ENCODE data around the gene SEMA6C.
"Not testable (repeated sequence)": the region's sequence is repeated elsewhere in the genome, so short reads cannot be mapped to it uniquely, and the experiment has no call there.

The SEMA6C gene

GRCh38 chr1:151097426-151097825 lies 49.0 kb downstream of the SEMA6C start:
- H3K14ac ChIP-seq (ENCODE audit: low read length); H2AK5ac ChIP-seq (ENCODE audit: low read depth, low read length); DNase-seq (ENCODE audit: low spot score); H2BK120ac ChIP-seq (ENCODE audit: low read depth, low read length); H3K79me1 ChIP-seq (ENCODE audit: low read depth, low read length); H3K27me3 ChIP-seq (ENCODE audit: control insufficient read depth in 3 of 3, insufficient read depth in 3 of 3, low read depth in 1 of 3, low read length in 3 of 3); H3K4ac ChIP-seq (ENCODE audit: low read length); H3K4me2 ChIP-seq (ENCODE audit: insufficient read depth, low read length, poor library complexity, severe bottlenecking); H3K9ac ChIP-seq (ENCODE audit: low read depth, low read length, poor library complexity); H2BK15ac ChIP-seq (ENCODE audit: low read length); H3K27ac ChIP-seq (replicated peaks; ENCODE audit: low read length); H3K4me1 ChIP-seq (ENCODE audit: control insufficient read depth in 2 of 2, insufficient read depth in 1 of 2, low read depth in 1 of 2, low read length in 2 of 2); H4K91ac ChIP-seq (ENCODE audit: low read depth, low read length, poor library complexity); H2AFZ ChIP-seq (ENCODE audit: low read length); H3K36me3 ChIP-seq (replicated peaks in 1 of 2; ENCODE audit: control insufficient read depth in 2 of 2, insufficient read depth in 2 of 2, low read length in 2 of 2); H3K4me3 ChIP-seq (ENCODE audit: low read length in 2 of 2); H4K8ac ChIP-seq (ENCODE audit: low read depth, low read length); H2BK12ac ChIP-seq (ENCODE audit: low read length); H3K9me3 ChIP-seq (replicated peaks in 1 of 2; ENCODE audit: control insufficient read depth in 2 of 2, insufficient read depth in 1 of 2, low read depth in 1 of 2, low read length in 2 of 2); H3K18ac ChIP-seq (ENCODE audit: low read length); H2BK5ac ChIP-seq (ENCODE audit: low read length); H3K23ac ChIP-seq (ENCODE audit: low read depth, low read length, poor library complexity): not testable (repeated sequence)
- no CpG with 5 or more reads among the region's 6 CpGs for WGBS, 2 donors (ENCODE audit: extremely low coverage in 2 of 2, insufficient read length in 2 of 2, insufficient replicate concordance in 1 of 2)

- H2BK120ac ChIP-seq (ENCODE audit: low read depth, low read length), result no peak overlapping the region
- no peaks in the 10 kb centered on the region for H3K9me3 ChIP-seq (replicated peaks in 1 of 2; ENCODE audit: control insufficient read depth in 2 of 2, insufficient read depth in 1 of 2, low read depth in 1 of 2, low read length in 2 of 2)
- H4K8ac ChIP-seq (ENCODE audit: low read depth, low read length), result no peak overlapping the region
- no peak overlapping the region for H3K4me3 ChIP-seq (ENCODE audit: low read length in 2 of 2)
- H3K27ac ChIP-seq (replicated peaks; ENCODE audit: low read length), result no peak overlapping the region
- H3K9ac ChIP-seq (ENCODE audit: low read depth, low read length, poor library complexity), result no peak overlapping the region
- H3K27me3 ChIP-seq (ENCODE audit: control insufficient read depth in 3 of 3, insufficient read depth in 3 of 3, low read depth in 1 of 3, low read length in 3 of 3), result no peaks in the 10 kb centered on the region
- no peak overlapping the region for H2BK15ac ChIP-seq (ENCODE audit: low read length)
- no peak overlapping the region for H3K4me2 ChIP-seq (ENCODE audit: insufficient read depth, low read length, poor library complexity, severe bottlenecking)
- no CpG with 5 or more reads among the region's 4 CpGs for WGBS, 2 donors (ENCODE audit: extremely low coverage in 2 of 2, insufficient read length in 2 of 2, insufficient replicate concordance in 1 of 2)
- no peak overlapping the region for H2BK12ac ChIP-seq (ENCODE audit: low read length)
- no peak overlapping the region for H3K18ac ChIP-seq (ENCODE audit: low read length)
- DNase-seq (ENCODE audit: low spot score), result no peak
- no peak overlapping the region for H2AFZ ChIP-seq (ENCODE audit: low read length)
- H3K14ac ChIP-seq (ENCODE audit: low read length), result no peak overlapping the region
- no peak overlapping the region for H2AK5ac ChIP-seq (ENCODE audit: low read depth, low read length)
- no peak overlapping the region for H3K23ac ChIP-seq (ENCODE audit: low read depth, low read length, poor library complexity)
- H2BK5ac ChIP-seq (ENCODE audit: low read length), result no peak overlapping the region
- H3K36me3 ChIP-seq (replicated peaks in 1 of 2; ENCODE audit: control insufficient read depth in 2 of 2, insufficient read depth in 2 of 2, low read length in 2 of 2), result no peaks in the 10 kb centered on the region
- no peaks in the 10 kb centered on the region for H3K79me1 ChIP-seq (ENCODE audit: low read depth, low read length)
- H3K4ac ChIP-seq (ENCODE audit: low read length), result no peak overlapping the region
- H3K4me1 ChIP-seq (ENCODE audit: control insufficient read depth in 2 of 2, insufficient read depth in 1 of 2, low read depth in 1 of 2, low read length in 2 of 2), result no peaks in the 10 kb centered on the region
- H4K91ac ChIP-seq (ENCODE audit: low read depth, low read length, poor library complexity), result no peak overlapping the region
Measured at GRCh38 chr1:151085953-151086559, 60.4 kb downstream of the SEMA6C start.

All from neuronal stem cell (in vitro differentiated cells).